ENCODE measurements around the gene PTGIS.

DNA sequence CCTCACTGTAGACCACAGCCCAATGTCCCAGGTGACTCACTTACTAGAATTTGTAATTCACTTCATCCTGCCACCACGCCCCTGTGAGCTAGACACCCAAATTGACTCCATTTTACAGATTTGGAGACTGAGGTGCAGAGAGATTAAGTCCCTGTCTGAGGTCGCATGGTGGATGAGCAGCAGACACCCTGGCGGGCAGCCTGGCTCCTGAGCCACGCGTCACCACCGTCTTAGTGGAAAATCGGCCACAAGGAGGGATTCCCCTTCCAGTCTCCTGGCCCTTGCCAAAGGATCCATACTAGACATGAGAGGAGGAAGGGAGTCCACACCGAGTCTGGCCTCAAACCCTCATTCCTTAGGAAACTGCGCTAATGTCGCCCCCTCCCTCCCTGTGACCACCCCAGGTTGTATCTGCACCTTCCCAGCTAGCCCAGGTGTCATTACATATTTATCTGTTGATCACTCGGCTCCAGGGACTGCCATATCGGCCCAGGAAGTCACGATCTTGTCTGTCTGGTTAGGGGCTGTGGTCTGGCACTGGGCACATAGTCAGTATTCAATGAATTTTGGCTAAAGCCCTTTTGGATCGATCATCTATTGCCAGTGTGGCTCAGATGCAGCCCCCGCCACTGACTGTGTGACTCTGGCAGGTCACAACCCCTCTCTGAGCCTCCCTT, 25.7 kb upstream of the PTGIS start:
- TF ChIP-seq, protein P1, sequence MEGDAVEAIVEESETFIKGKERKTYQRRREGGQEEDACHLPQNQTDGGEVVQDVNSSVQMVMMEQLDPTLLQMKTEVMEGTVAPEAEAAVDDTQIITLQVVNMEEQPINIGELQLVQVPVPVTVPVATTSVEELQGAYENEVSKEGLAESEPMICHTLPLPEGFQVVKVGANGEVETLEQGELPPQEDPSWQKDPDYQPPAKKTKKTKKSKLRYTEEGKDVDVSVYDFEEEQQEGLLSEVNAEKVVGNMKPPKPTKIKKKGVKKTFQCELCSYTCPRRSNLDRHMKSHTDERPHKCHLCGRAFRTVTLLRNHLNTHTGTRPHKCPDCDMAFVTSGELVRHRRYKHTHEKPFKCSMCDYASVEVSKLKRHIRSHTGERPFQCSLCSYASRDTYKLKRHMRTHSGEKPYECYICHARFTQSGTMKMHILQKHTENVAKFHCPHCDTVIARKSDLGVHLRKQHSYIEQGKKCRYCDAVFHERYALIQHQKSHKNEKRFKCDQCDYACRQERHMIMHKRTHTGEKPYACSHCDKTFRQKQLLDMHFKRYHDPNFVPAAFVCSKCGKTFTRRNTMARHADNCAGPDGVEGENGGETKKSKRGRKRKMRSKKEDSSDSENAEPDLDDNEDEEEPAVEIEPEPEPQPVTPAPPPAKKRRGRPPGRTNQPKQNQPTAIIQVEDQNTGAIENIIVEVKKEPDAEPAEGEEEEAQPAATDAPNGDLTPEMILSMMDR (IDR thresholded peaks at IDR 0.05), result no peak
- TF ChIP-seq POLR2A (IDR thresholded peaks at IDR 0.05), result no peak
